ENCODE data around the gene ODF2.

Gene ODF2

GRCh38 chr9:128540634-128541360, 85.0 kb downstream of the ODF2 start:
- no peak for DNase-seq

- DNase-seq: no peak
These were observed 90.7 kb downstream of the ODF2 start for GRCh38 chr9:128546504-128546903.

GRCh38 chr9:128548876-128549275, 93.1 kb downstream of the ODF2 start:
- DNase-seq: no peak

- DNase-seq: no peak
These were observed 94.4 kb downstream of the ODF2 start for GRCh38 chr9:128550226-128550625.
